IMR-90 (cell line): Measurements from ENCODE around the gene DNASE2. TPM values are rescaled to one million over a fixed set of nuclear protein-coding genes. Genes with fewer than 3 reads are reported as not detected.

Experiments used
- ATAC-seq: fragments of 200-7000 bp; cut with Tn5 transposase; 2 replicates; pipeline ENCODE4 v1.9.1; 2020; ENCODE audit warnings: low read depth, mild to moderate bottlenecking, moderate library complexity
- BruUV-seq: library from RNA; stranded (reverse); fragments of 400-500 nt; replicated peaks from 2 replicates; lab custom pipeline; 2021; lab: Mats Ljungman, UMichigan
- CTCF ChIA-PET: fragments of 300-600 bp; formaldehyde crosslinking; extraction: SDS; loops from one replicate; lab custom pipeline; 2021; ENCODE audit warnings: antibody characterized with exemption; lab: Yijun Ruan, JAX
- POLR2A ChIA-PET: fragments of 300-600 bp; sonication (Branson Sonifier 250); formaldehyde crosslinking; loops from one replicate; lab custom pipeline; 2022; ENCODE audit warnings: antibody characterized with exemption; ENCODE audit not compliant: unreplicated experiment; lab: Charles Lee
- DNase-seq: peaks from one replicate; pipeline ENCODE4 v3.0.0; 2013
- H2AFZ ChIP-seq: replicated peaks from 2 replicates; pipeline ENCODE3; 2013; ENCODE audit warnings: low read length, mild to moderate bottlenecking; ENCODE audit not compliant: poor library complexity
- H2AK5ac ChIP-seq: 2 replicates; pipeline ENCODE4 v1.6.1; 2013; ENCODE audit warnings: low read depth, low read length, inconsistent platforms
- H2AK9ac ChIP-seq: replicated peaks from 2 replicates; pipeline ENCODE3; 2013; ENCODE audit warnings: mild to moderate bottlenecking, low read depth, low read length, moderate library complexity; ENCODE audit not compliant: poor library complexity
- H2BK120ac ChIP-seq: 2 replicates; pipeline ENCODE4 v1.6.1; 2013; ENCODE audit warnings: low read depth, low read length, inconsistent platforms
- H2BK15ac ChIP-seq: 3 replicates; pipeline ENCODE4 v1.6.1; 2013; ENCODE audit warnings: low read depth, low read length, inconsistent platforms
- H2BK20ac ChIP-seq: 2 replicates; pipeline ENCODE4 v1.6.1; 2013; ENCODE audit warnings: low read depth, mild to moderate bottlenecking, inconsistent platforms, low read length, moderate library complexity
- H2BK5ac ChIP-seq: 2 replicates; pipeline ENCODE4 v1.6.1; 2013; ENCODE audit warnings: mild to moderate bottlenecking, low read depth, low read length, inconsistent platforms; ENCODE audit not compliant: poor library complexity, severe bottlenecking
- H3K14ac ChIP-seq: replicated peaks from 2 replicates; pipeline ENCODE4 v1.6.1; 2013; ENCODE audit warnings: low read depth, low read length, inconsistent platforms
- H3K18ac ChIP-seq: 2 replicates; pipeline ENCODE4 v1.6.1; 2013; ENCODE audit warnings: low read depth, low read length, control low read depth
- H3K23ac ChIP-seq: 2 replicates; pipeline ENCODE4 v1.6.1; 2013; ENCODE audit warnings: low read depth, low read length, inconsistent platforms
- H3K27ac ChIP-seq: 2 replicates; pipeline ENCODE4 v1.5.1; 2013; ENCODE audit warnings: mild to moderate bottlenecking, control low read depth, low read length; ENCODE audit not compliant: insufficient read depth
- H3K27me3 ChIP-seq: 2 replicates; pipeline ENCODE4 v1.6.1; 2013; ENCODE audit warnings: low read length; ENCODE audit not compliant: control insufficient read depth, insufficient read depth
- H3K36me3 ChIP-seq: 2 replicates; pipeline ENCODE4 v1.6.1; 2013; ENCODE audit warnings: low read length, mixed read lengths; ENCODE audit not compliant: control insufficient read depth, insufficient read depth
- H3K4ac ChIP-seq: 2 replicates; pipeline ENCODE4 v1.6.1; 2013; ENCODE audit warnings: low read depth, low read length, inconsistent platforms
- H3K4me1 ChIP-seq: 2 replicates; pipeline ENCODE4 v1.6.1; 2013; ENCODE audit warnings: low read length, mixed read lengths; ENCODE audit not compliant: control insufficient read depth, insufficient read depth
- H3K4me2 ChIP-seq: 2 replicates; pipeline ENCODE4 v1.6.1; 2013; ENCODE audit warnings: low read depth, mild to moderate bottlenecking, control low read depth, low read length, moderate library complexity
- H3K4me3 ChIP-seq: 2 replicates; pipeline ENCODE4 v1.5.1; 2013; ENCODE audit warnings: low read depth, mild to moderate bottlenecking, control low read depth, low read length, moderate library complexity; ENCODE audit not compliant: insufficient read depth
- H3K56ac ChIP-seq: 2 replicates; pipeline ENCODE4 v1.6.1; 2013; ENCODE audit warnings: low read length, inconsistent platforms; ENCODE audit not compliant: insufficient read depth; ENCODE audit errors: extremely low read depth
- H3K79me1 ChIP-seq, 2 experiments: 2 replicates each; pipeline ENCODE4 v1.6.1; 2013; ENCODE audit warnings: low read length in 2 of 2, inconsistent platforms in 1 of 2, low read depth in 1 of 2
- H3K9ac ChIP-seq: 2 replicates; pipeline ENCODE4 v1.6.1; 2013; ENCODE audit warnings: low read depth, low read length, control low read depth
- H3K9me1 ChIP-seq: 2 replicates; pipeline ENCODE4 v1.6.1; 2013; ENCODE audit warnings: low read length, inconsistent platforms; ENCODE audit not compliant: insufficient read depth
- H3K9me3 ChIP-seq: 2 replicates; pipeline ENCODE4 v1.6.1; 2013; ENCODE audit warnings: low read length; ENCODE audit not compliant: control insufficient read depth, insufficient read depth
- H4K20me1 ChIP-seq: 2 replicates; pipeline ENCODE4 v1.6.1; 2013; ENCODE audit warnings: low read length, inconsistent platforms; ENCODE audit not compliant: insufficient read depth
- H4K5ac ChIP-seq: 2 replicates; pipeline ENCODE4 v1.6.1; 2013; ENCODE audit warnings: mild to moderate bottlenecking, low read depth, low read length, control low read depth
- H4K8ac ChIP-seq, 2 experiments: 2 replicates each; pipeline ENCODE4 v1.6.1; 2013; ENCODE audit warnings: low read depth in 2 of 2, low read length in 2 of 2, control low read depth in 1 of 2, inconsistent platforms in 1 of 2
- H4K91ac ChIP-seq: 2 replicates; pipeline ENCODE4 v1.6.1; 2013; ENCODE audit warnings: low read depth, low read length, inconsistent platforms; ENCODE audit not compliant: insufficient read depth
- CHD1 ChIP-seq: IDR thresholded peaks from 2 replicates; pipeline ENCODE4 v1.6.1; 2012; ENCODE audit warnings: low read depth, low read length, improper control_type of control experiment
- CTCF ChIP-seq: conservative IDR thresholded peaks from 2 replicates; pipeline ENCODE4 v1.5.1; 2012; ENCODE audit warnings: mild to moderate bottlenecking, low read depth, low read length, improper control_type of control experiment
- MAFK ChIP-seq: IDR thresholded peaks from 2 replicates; pipeline ENCODE4 v1.6.1; 2012; ENCODE audit warnings: low read depth, low read length, improper control_type of control experiment
- MAZ ChIP-seq: IDR thresholded peaks from 2 replicates; pipeline ENCODE4 v1.6.1; 2012; ENCODE audit warnings: low read depth, mild to moderate bottlenecking, low read length, improper control_type of control experiment, moderate library complexity, borderline replicate concordance
- MXI1 ChIP-seq: IDR thresholded peaks from 2 replicates; pipeline ENCODE4 v1.6.1; 2012; ENCODE audit warnings: low read depth, mild to moderate bottlenecking, low read length, moderate library complexity, borderline replicate concordance
- POLR2A ChIP-seq: IDR thresholded peaks from 2 replicates; pipeline ENCODE4 v1.6.1; 2012; ENCODE audit warnings: mild to moderate bottlenecking, low read depth, low read length
- RAD21 ChIP-seq: IDR thresholded peaks from 2 replicates; pipeline ENCODE4 v1.6.1; 2012; ENCODE audit warnings: low read length, improper control_type of control experiment
- RCOR1 ChIP-seq: IDR thresholded peaks from 2 replicates; pipeline ENCODE4 v1.6.1; 2012; ENCODE audit warnings: mild to moderate bottlenecking, low read length, improper control_type of control experiment; ENCODE audit not compliant: insufficient replicate concordance
- SMC3 ChIP-seq: fragments of 150-350 bp; IDR thresholded peaks from 2 replicates; pipeline ENCODE4 v1.6.1; 2016; ENCODE audit warnings: low read depth, mild to moderate bottlenecking, antibody characterized with exemption, low read length, moderate library complexity
- whole genome bisulfite sequencing, 2 experiments: methylation state at CpG; one replicate each; pipeline versions ENCODE4 v1.1.5 to v1.1.7; 2013; ENCODE audit warnings: missing lambda C conversion rate in 2 of 2; ENCODE audit not compliant: insufficient read length in 1 of 2; ENCODE audit errors: extremely low coverage in 2 of 2; 5-methylcytosine and 5-hydroxymethylcytosine counted together
- dilution Hi-C: fragments of 300-500 bp; cut with HindIII; formaldehyde crosslinking; loops from one replicate; pipeline ENCODE4 v1.14.3; 2018; ENCODE audit warnings: low sequenced_read_pairs; ENCODE audit not compliant: unreplicated experiment
- in situ Hi-C: fragments of 300-500 bp; cut with MboI; formaldehyde crosslinking; loops from 3 replicates; pipeline ENCODE4 v1.14.3; 2019; ENCODE audit warnings: low sequenced_read_pairs, inconsistent platforms, mixed read lengths
- intact Hi-C: fragments of 100-400 bp; cut with micrococcal nuclease; formaldehyde crosslinking; loops from 2 replicates; pipeline ENCODE4 v1.10.0; 2022
- polyA plus RNA-seq, 3 experiments: library from polyadenylated mRNA; depleted of rRNA; stranded (reverse); fragments of >200 nt; gene quantifications; 2 replicates each; pipeline ENCODE4 v1.2.3, GENCODE V29; 2012; ENCODE audit warnings: low replicate concordance in 1 of 3
- total RNA-seq: library from RNA; depleted of rRNA; stranded (reverse); fragments of >200 nt; gene quantifications from 2 replicates; pipeline ENCODE4 v1.2.3, GENCODE V29; 2012

The DNASE2 gene
- total and polyA plus RNA-seq, 2 of the 4 experiments (the other 2 are of a cell fraction): 9.5 to 31.1 TPM

GRCh38 chr19:12899891-12900518 lies 18.8 kb upstream of the DNASE2 start:
- no peak overlapping the region for H2BK5ac ChIP-seq
- no peaks in the 10 kb centered on the region for H3K4me1 ChIP-seq
- H3K27ac ChIP-seq: no peak overlapping the region
- no peak overlapping the region for H4K8ac ChIP-seq
- H2AK5ac ChIP-seq: no peak overlapping the region
- TF ChIP-seq CTCF: no peak
- TF ChIP-seq POLR2A: no peak
- TF ChIP-seq MAZ: no peak
- no peak for TF ChIP-seq RCOR1
- TF ChIP-seq MXI1: no peak
- TF ChIP-seq RAD21: no peak
- no peak for TF ChIP-seq MAFK
- no peak for TF ChIP-seq CHD1
- TF ChIP-seq SMC3: no peak
- peaks cover 18% of the 10 kb centered on the region for H3K36me3 ChIP-seq
- ATAC-seq: no peak
- no peaks in the 10 kb centered on the region for H4K20me1 ChIP-seq
- DNase-seq: no peak
- H3K4me2 ChIP-seq: no peak overlapping the region
- H2BK120ac ChIP-seq: no peak overlapping the region
- H3K9me3 ChIP-seq: no peaks in the 10 kb centered on the region
- POLR2A ChIA-PET: no interaction called here
- BruUV-seq: no TSS peak
- H3K56ac ChIP-seq: no peak overlapping the region
- H3K27me3 ChIP-seq: no peaks in the 10 kb centered on the region
- no peak overlapping the region for H3K14ac ChIP-seq
- in situ Hi-C loops (no loop called here), intact Hi-C loops (no loop called here), dilution Hi-C loops (no loop called here)
- no peak overlapping the region for H2BK15ac ChIP-seq
- no peak overlapping the region for H3K23ac ChIP-seq
- H2AFZ ChIP-seq: no peak overlapping the region
- 80% methylated on average over 1 of the region's 10 CpGs; no CpG with 5 or more reads in 1 of the 2 experiments for WGBS, 2 experiments
- H3K79me1 ChIP-seq: no peaks in the 10 kb centered on the region
- H2BK20ac ChIP-seq: no peak overlapping the region
- no peak overlapping the region for H4K91ac ChIP-seq
- no peak overlapping the region for H3K9ac ChIP-seq
- H3K4me3 ChIP-seq: no peak overlapping the region
- CTCF ChIA-PET: interaction anchor here (0.7 kb wide), 1 partner anchor 18 kb away, joined by 3 read pairs; no protein-coding TSS in a partner anchor
- no peak overlapping the region for H4K5ac ChIP-seq
- H3K9me1 ChIP-seq: no peaks in the 10 kb centered on the region
- H2AK9ac ChIP-seq: no peak overlapping the region
- no peak overlapping the region for H3K4ac ChIP-seq
- no peak overlapping the region for H3K18ac ChIP-seq
